ENCODE results near the gene TRAPPC6A.

GRCh38 chr19:45191375-45191774 lies 13.3 kb upstream of the TRAPPC6A start:
- TF ChIP-seq CTCF (IDR thresholded peaks at IDR 0.05; ENCODE audit: low read depth, low read length) (no peak), EZH2phosphoT487 (IDR thresholded peaks at IDR 0.05; ENCODE audit: low read depth) (no peak)

Data from OCI-LY3 (cell line).